ENCODE measurements around the gene NDUFS6.

DNA sequence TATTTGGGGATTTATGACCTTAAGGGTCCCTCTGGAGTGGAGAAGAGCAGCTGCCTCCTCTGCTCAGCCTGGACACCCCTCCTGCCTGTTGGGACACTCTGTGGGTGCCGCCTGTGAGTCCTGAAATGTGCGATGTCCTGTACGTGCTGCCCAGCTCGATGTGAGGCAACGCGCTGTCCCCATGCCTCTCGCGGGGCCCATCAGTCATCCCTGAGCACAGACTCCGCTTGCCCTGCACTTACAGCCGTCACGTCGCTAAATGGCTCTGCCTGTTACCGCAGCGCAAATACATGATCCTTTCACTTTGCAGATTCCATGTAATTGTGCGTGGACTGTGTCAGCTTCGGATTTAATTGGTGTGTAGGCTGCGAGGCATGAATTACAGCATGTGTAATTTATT is 54.4 kb downstream of the NDUFS6 start:
- TF ChIP-seq, protein P1, sequence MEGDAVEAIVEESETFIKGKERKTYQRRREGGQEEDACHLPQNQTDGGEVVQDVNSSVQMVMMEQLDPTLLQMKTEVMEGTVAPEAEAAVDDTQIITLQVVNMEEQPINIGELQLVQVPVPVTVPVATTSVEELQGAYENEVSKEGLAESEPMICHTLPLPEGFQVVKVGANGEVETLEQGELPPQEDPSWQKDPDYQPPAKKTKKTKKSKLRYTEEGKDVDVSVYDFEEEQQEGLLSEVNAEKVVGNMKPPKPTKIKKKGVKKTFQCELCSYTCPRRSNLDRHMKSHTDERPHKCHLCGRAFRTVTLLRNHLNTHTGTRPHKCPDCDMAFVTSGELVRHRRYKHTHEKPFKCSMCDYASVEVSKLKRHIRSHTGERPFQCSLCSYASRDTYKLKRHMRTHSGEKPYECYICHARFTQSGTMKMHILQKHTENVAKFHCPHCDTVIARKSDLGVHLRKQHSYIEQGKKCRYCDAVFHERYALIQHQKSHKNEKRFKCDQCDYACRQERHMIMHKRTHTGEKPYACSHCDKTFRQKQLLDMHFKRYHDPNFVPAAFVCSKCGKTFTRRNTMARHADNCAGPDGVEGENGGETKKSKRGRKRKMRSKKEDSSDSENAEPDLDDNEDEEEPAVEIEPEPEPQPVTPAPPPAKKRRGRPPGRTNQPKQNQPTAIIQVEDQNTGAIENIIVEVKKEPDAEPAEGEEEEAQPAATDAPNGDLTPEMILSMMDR (IDR thresholded peaks at IDR 0.05): no peak
- TF ChIP-seq POLR2A (IDR thresholded peaks at IDR 0.05): no peak
